Eye (tissue), 1 donor: ENCODE data around the gene FGGY.
"Not testable (repeated sequence)": the region's sequence is repeated elsewhere in the genome, so short reads cannot be mapped to it uniquely, and the experiment has no call there.

Experiments used
- DNase-seq: peaks from one replicate; pipeline ENCODE4 v3.0.0-alpha.2; 2015

Gene FGGY

GRCh38 chr1:59598120-59598440 is 301.2 kb downstream of the FGGY start:
- peak; percentile 17 for DNase-seq

GRCh38 chr1:59601041-59601441 is 304.1 kb downstream of the FGGY start:
- no peak for DNase-seq

GRCh38 chr1:59601811-59602210 is 304.9 kb downstream of the FGGY start:
- no peak for DNase-seq

GRCh38 chr1:59604191-59604590 is 307.3 kb downstream of the FGGY start:
- DNase-seq: peak; percentile 43

- DNase-seq: no peak
Measured at GRCh38 chr1:59605184-59605583, 308.3 kb downstream of the FGGY start.

- no peak for DNase-seq
Measured at GRCh38 chr1:59605761-59606160, 308.9 kb downstream of the FGGY start.

GRCh38 chr1:59609245-59609644 is 312.4 kb downstream of the FGGY start:
- no peak for DNase-seq

- not testable (repeated sequence) for DNase-seq
Measured at GRCh38 chr1:59610499-59610898, 313.6 kb downstream of the FGGY start.

GRCh38 chr1:59617434-59617833 is 320.5 kb downstream of the FGGY start:
- DNase-seq: no peak

GRCh38 chr1:59619557-59619956 is 322.7 kb downstream of the FGGY start:
- DNase-seq: peak; percentile 77

- DNase-seq: peak; percentile 72
Measured at GRCh38 chr1:59625384-59625783, 328.5 kb downstream of the FGGY start.

- DNase-seq: no peak
Measured at GRCh38 chr1:59631561-59632255, 334.8 kb downstream of the FGGY start.

GRCh38 chr1:59635097-59635496 is 338.2 kb downstream of the FGGY start:
- peak; percentile 55 for DNase-seq

- peak; percentile 85 for DNase-seq
Measured at GRCh38 chr1:59638231-59638711, 341.4 kb downstream of the FGGY start.

GRCh38 chr1:59639266-59639665 is 342.4 kb downstream of the FGGY start:
- no peak for DNase-seq

- DNase-seq: no peak
Measured at GRCh38 chr1:59640851-59641250, 344.0 kb downstream of the FGGY start.

GRCh38 chr1:59641836-59642235 is 344.9 kb downstream of the FGGY start:
- DNase-seq: no peak

GRCh38 chr1:59643526-59643925 is 346.6 kb downstream of the FGGY start:
- DNase-seq: no peak

GRCh38 chr1:59645893-59646292 is 349.0 kb downstream of the FGGY start:
- DNase-seq: no peak

- DNase-seq: not testable (repeated sequence)
Measured at GRCh38 chr1:59653142-59653958, 356.5 kb downstream of the FGGY start.

GRCh38 chr1:59653968-59654367 is 357.1 kb downstream of the FGGY start:
- DNase-seq: no peak

GRCh38 chr1:59657873-59658465 is 361.1 kb downstream of the FGGY start:
- no peak for DNase-seq

GRCh38 chr1:59664166-59664565 is 367.3 kb downstream of the FGGY start:
- no peak for DNase-seq

GRCh38 chr1:59666106-59666505 is 369.2 kb downstream of the FGGY start:
- no peak for DNase-seq
